GM23338 (cell line): ENCODE results near the gene RBM27. TPM values are rescaled to one million over a fixed set of nuclear protein-coding genes. Genes with fewer than 3 reads are reported as not detected.

Experiments
- ATAC-seq: fragments of 200-7000 bp; cut with Tn5 transposase; 3 replicates; pipeline ENCODE4 v1.9.1; 2020
- DNase-seq: peaks from one replicate; pipeline ENCODE4 v3.0.0-alpha.2; 2015; ENCODE audit warnings: low spot score
- H2AFZ ChIP-seq: fragments of 200-600 bp; sonication (generic); 2 replicates; pipeline ENCODE4 v1.8.0; 2016; ENCODE audit warnings: antibody characterized with exemption, mild to moderate bottlenecking, moderate library complexity
- H3F3A ChIP-seq: fragments of 200-600 bp; sonication (generic); replicated peaks from 2 replicates; pipeline ENCODE4 v1.8.0; 2017; ENCODE audit warnings: antibody characterized with exemption, mixed run types, low read depth
- H3K27ac ChIP-seq: fragments of 200-600 bp; sonication (generic); 2 replicates; pipeline ENCODE4 v1.6.1; 2016; ENCODE audit warnings: low read depth
- H3K27me3 ChIP-seq: fragments of 200-600 bp; sonication (generic); 2 replicates; pipeline ENCODE4 v1.8.0; 2016; ENCODE audit warnings: mild to moderate bottlenecking, mixed run types, moderate library complexity; ENCODE audit not compliant: insufficient read depth
- H3K36me3 ChIP-seq: fragments of 200-600 bp; sonication (generic); 2 replicates; pipeline ENCODE4 v1.8.0; 2016; ENCODE audit warnings: mild to moderate bottlenecking; ENCODE audit not compliant: insufficient read depth
- H3K4me1 ChIP-seq: fragments of 200-600 bp; sonication (generic); 2 replicates; pipeline ENCODE4 v1.8.0; 2016; ENCODE audit warnings: mild to moderate bottlenecking, moderate library complexity; ENCODE audit not compliant: insufficient read depth
- H3K4me2 ChIP-seq: fragments of 200-600 bp; sonication (generic); 2 replicates; pipeline ENCODE4 v1.7.1; 2017; ENCODE audit warnings: mixed run types
- H3K4me3 ChIP-seq: fragments of 200-600 bp; sonication (generic); 2 replicates; pipeline ENCODE4 v1.6.1; 2016; ENCODE audit warnings: mixed run types
- H3K79me2 ChIP-seq: fragments of 200-600 bp; sonication (generic); replicated peaks from 2 replicates; pipeline ENCODE4 v1.8.0; 2017; ENCODE audit warnings: mild to moderate bottlenecking; ENCODE audit not compliant: insufficient read depth
- H3K9me2 ChIP-seq: fragments of 200-600 bp; sonication (generic); 2 replicates; pipeline ENCODE4 v1.8.0; 2017; ENCODE audit not compliant: insufficient read depth
- H4K20me1 ChIP-seq: fragments of 200-600 bp; sonication (generic); replicated peaks from 2 replicates; pipeline ENCODE4 v1.8.0; 2017; ENCODE audit warnings: mild to moderate bottlenecking; ENCODE audit not compliant: insufficient read depth
- H3K27ac Mint-ChIP-seq: 2 replicates; pipeline ENCODE4 v1.8.0; 2020; ENCODE audit warnings: inconsistent platforms, mild to moderate bottlenecking, moderate library complexity, mixed read lengths
- H3K27me3 Mint-ChIP-seq: 3 replicates; pipeline ENCODE4 v1.8.0; 2022; ENCODE audit warnings: low read depth, mild to moderate bottlenecking, moderate library complexity, mixed read lengths, inconsistent platforms; ENCODE audit not compliant: insufficient read depth, poor library complexity
- H3K36me3 Mint-ChIP-seq: 3 replicates; pipeline ENCODE4 v1.8.0; 2021; ENCODE audit warnings: low read depth, mild to moderate bottlenecking, inconsistent platforms, moderate library complexity, mixed read lengths
- H3K4me1 Mint-ChIP-seq: 3 replicates; pipeline ENCODE4 v1.8.0; 2020; ENCODE audit warnings: mild to moderate bottlenecking, inconsistent platforms, mixed read lengths
- H3K4me3 Mint-ChIP-seq: 3 replicates; pipeline ENCODE4 v1.8.0; 2021; ENCODE audit warnings: moderate library complexity, mild to moderate bottlenecking, inconsistent platforms, mixed read lengths
- H3K9me3 Mint-ChIP-seq: 3 replicates; pipeline ENCODE4 v1.8.0; 2020; ENCODE audit warnings: moderate library complexity, mild to moderate bottlenecking, inconsistent platforms, mixed read lengths
- CREB1 ChIP-seq: fragments of 250-450 bp; sonication (Bioruptor Pico); IDR thresholded peaks from 2 replicates; pipeline ENCODE4 v1.5.0; 2020; ENCODE audit warnings: low read depth, mild to moderate bottlenecking, moderate library complexity
- EZH2 ChIP-seq: fragments of 200-600 bp; sonication (generic); IDR thresholded peaks from one replicate; pipeline ENCODE4 v1.8.0; 2017; ENCODE audit warnings: antibody characterized with exemption, mild to moderate bottlenecking, low read depth; ENCODE audit not compliant: unreplicated experiment
- EZH2phosphoT487 ChIP-seq: fragments of 200-600 bp; sonication (generic); IDR thresholded peaks from one replicate; pipeline ENCODE4 v1.8.1; 2018; ENCODE audit warnings: antibody characterized with exemption; ENCODE audit not compliant: unreplicated experiment
- JUNB ChIP-seq: IDR thresholded peaks from one replicate; pipeline ENCODE4 v1.6.1; 2016; ENCODE audit warnings: antibody characterized with exemption; ENCODE audit not compliant: unreplicated experiment
- NANOG ChIP-seq: IDR thresholded peaks from 2 replicates; pipeline ENCODE4 v1.6.1; 2016; ENCODE audit warnings: antibody characterized with exemption, borderline replicate concordance
- POLR2AphosphoS5 ChIP-seq: IDR thresholded peaks from 2 replicates; pipeline ENCODE4 v1.6.1; 2016; ENCODE audit warnings: antibody characterized with exemption, low read depth
- STAT1 ChIP-seq: IDR thresholded peaks from one replicate; pipeline ENCODE4 v1.6.1; 2016; ENCODE audit warnings: antibody characterized with exemption; ENCODE audit not compliant: unreplicated experiment
- ZNF114 ChIP-seq: fragments of 250-450 bp; sonication (Bioruptor Pico); IDR thresholded peaks from 2 replicates; pipeline ENCODE4 v1.5.0; 2020; ENCODE audit warnings: mild to moderate bottlenecking, moderate library complexity
- ZNF331 ChIP-seq: fragments of 250-450 bp; sonication (Bioruptor Pico); IDR thresholded peaks from 2 replicates; pipeline ENCODE4 v1.5.0; 2020; ENCODE audit warnings: low read depth, mild to moderate bottlenecking, moderate library complexity
- polyA plus RNA-seq: library from polyadenylated mRNA; unstranded; fragments of >200 nt; fragmentation: Nextera tagmentation; extraction: Ambion mirVana; gene quantifications from 2 replicates; pipeline ENCODE4 v1.2.1, GENCODE V29; 2016
- total RNA-seq: library from RNA; depleted of rRNA; stranded (reverse); fragments of >200 nt; shearing (Covaris generic); gene quantifications from 2 replicates; pipeline ENCODE4 v1.2.3, GENCODE V29; 2014
- TF ChIP-seq, protein P1 (sequence below), 2 experiments: fragments of 200-600 bp in 1 of 2; sonication (generic) in 1 of 2; conservative IDR thresholded peaks; 2 replicates each; pipeline versions ENCODE4 v1.5.1 to v1.6.1; 2016 to 2017; ENCODE audit warnings: antibody characterized with exemption in 2 of 2, low read depth in 2 of 2, mild to moderate bottlenecking in 2 of 2, moderate library complexity in 1 of 2
- TF ChIP-seq, protein P2 (sequence below): IDR thresholded peaks from one replicate; pipeline ENCODE4 v1.6.1; 2018; ENCODE audit warnings: antibody characterized with exemption; ENCODE audit not compliant: unreplicated experiment
- TF ChIP-seq, protein P3 (sequence below): fragments of 250-450 bp; sonication (Bioruptor Pico); IDR thresholded peaks from 2 replicates; pipeline ENCODE4 v1.5.0; 2020; ENCODE audit warnings: mild to moderate bottlenecking, moderate library complexity
- TF ChIP-seq, protein P4 (sequence below): IDR thresholded peaks from 2 replicates; pipeline ENCODE4 v1.6.1; 2016; ENCODE audit warnings: antibody characterized with exemption

RBM27 gene
- total and polyA plus RNA-seq, 2 experiments from 2014 or later = 22.4 to 59.5 TPM

DNA sequence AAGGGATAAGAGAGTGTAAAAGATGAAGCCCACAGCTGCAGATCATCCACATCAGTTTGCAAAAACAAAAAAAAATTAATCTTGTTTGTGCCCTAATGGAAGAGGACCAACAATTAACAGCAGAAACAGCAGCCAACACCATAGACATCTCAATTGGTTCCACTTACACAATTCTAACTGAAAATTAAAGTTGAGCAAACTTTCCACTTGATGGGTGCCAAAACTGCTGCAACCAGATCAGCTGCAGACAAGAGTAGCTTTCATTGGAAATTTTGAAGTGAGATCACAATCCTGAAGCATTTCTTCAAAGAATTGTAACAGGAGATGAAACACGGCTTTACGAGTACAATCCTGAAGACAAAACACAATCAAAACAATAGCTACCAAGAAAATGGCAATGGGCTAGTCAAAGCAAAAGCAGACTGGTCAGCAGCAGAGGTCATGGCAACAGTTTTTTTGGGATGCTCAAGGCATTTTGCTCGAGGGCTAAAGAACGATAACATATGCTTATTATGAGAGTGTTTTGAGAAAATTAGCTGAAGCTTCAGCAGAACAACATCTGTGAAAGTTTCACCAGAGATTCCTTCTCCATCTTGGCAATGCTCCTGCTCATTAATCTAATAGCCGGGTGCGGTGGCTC lies 4.1 kb upstream of the RBM27 start:
- Mint-ChIP-seq H3K4me1 (peaks cover 8% of the 10 kb centered on the region), H3K4me3 (no peak overlapping the region), H3K27me3 (no peaks in the 10 kb centered on the region), H3K36me3 (no peaks in the 10 kb centered on the region), H3K27ac (no peak overlapping the region), H3K9me3 (no peaks in the 10 kb centered on the region)
- no peaks in the 10 kb centered on the region for H3F3A ChIP-seq
- peaks cover 4% of the 10 kb centered on the region; the same call in 1 of the 2 replicates for H3K9me2 ChIP-seq
- TF ChIP-seq EZH2phosphoT487 = no peak
- no peak for TF ChIP-seq ZNF331 (CRISPR knock-in tag)
- TF ChIP-seq, protein P1, sequence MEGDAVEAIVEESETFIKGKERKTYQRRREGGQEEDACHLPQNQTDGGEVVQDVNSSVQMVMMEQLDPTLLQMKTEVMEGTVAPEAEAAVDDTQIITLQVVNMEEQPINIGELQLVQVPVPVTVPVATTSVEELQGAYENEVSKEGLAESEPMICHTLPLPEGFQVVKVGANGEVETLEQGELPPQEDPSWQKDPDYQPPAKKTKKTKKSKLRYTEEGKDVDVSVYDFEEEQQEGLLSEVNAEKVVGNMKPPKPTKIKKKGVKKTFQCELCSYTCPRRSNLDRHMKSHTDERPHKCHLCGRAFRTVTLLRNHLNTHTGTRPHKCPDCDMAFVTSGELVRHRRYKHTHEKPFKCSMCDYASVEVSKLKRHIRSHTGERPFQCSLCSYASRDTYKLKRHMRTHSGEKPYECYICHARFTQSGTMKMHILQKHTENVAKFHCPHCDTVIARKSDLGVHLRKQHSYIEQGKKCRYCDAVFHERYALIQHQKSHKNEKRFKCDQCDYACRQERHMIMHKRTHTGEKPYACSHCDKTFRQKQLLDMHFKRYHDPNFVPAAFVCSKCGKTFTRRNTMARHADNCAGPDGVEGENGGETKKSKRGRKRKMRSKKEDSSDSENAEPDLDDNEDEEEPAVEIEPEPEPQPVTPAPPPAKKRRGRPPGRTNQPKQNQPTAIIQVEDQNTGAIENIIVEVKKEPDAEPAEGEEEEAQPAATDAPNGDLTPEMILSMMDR (conservative IDR thresholded peaks at IDR 0.05; ENCODE audit: low read depth in 2 of 2) = no peak
- TF ChIP-seq POLR2AphosphoS5 = no peak
- TF ChIP-seq STAT1 = no peak
- no peak for TF ChIP-seq EZH2
- no peak for TF ChIP-seq JUNB
- TF ChIP-seq CREB1 (CRISPR knock-in tag) = no peak
- no peak for TF ChIP-seq NANOG
- TF ChIP-seq, protein P2, sequence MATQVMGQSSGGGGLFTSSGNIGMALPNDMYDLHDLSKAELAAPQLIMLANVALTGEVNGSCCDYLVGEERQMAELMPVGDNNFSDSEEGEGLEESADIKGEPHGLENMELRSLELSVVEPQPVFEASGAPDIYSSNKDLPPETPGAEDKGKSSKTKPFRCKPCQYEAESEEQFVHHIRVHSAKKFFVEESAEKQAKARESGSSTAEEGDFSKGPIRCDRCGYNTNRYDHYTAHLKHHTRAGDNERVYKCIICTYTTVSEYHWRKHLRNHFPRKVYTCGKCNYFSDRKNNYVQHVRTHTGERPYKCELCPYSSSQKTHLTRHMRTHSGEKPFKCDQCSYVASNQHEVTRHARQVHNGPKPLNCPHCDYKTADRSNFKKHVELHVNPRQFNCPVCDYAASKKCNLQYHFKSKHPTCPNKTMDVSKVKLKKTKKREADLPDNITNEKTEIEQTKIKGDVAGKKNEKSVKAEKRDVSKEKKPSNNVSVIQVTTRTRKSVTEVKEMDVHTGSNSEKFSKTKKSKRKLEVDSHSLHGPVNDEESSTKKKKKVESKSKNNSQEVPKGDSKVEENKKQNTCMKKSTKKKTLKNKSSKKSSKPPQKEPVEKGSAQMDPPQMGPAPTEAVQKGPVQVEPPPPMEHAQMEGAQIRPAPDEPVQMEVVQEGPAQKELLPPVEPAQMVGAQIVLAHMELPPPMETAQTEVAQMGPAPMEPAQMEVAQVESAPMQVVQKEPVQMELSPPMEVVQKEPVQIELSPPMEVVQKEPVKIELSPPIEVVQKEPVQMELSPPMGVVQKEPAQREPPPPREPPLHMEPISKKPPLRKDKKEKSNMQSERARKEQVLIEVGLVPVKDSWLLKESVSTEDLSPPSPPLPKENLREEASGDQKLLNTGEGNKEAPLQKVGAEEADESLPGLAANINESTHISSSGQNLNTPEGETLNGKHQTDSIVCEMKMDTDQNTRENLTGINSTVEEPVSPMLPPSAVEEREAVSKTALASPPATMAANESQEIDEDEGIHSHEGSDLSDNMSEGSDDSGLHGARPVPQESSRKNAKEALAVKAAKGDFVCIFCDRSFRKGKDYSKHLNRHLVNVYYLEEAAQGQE = no peak
- TF ChIP-seq, protein P3, sequence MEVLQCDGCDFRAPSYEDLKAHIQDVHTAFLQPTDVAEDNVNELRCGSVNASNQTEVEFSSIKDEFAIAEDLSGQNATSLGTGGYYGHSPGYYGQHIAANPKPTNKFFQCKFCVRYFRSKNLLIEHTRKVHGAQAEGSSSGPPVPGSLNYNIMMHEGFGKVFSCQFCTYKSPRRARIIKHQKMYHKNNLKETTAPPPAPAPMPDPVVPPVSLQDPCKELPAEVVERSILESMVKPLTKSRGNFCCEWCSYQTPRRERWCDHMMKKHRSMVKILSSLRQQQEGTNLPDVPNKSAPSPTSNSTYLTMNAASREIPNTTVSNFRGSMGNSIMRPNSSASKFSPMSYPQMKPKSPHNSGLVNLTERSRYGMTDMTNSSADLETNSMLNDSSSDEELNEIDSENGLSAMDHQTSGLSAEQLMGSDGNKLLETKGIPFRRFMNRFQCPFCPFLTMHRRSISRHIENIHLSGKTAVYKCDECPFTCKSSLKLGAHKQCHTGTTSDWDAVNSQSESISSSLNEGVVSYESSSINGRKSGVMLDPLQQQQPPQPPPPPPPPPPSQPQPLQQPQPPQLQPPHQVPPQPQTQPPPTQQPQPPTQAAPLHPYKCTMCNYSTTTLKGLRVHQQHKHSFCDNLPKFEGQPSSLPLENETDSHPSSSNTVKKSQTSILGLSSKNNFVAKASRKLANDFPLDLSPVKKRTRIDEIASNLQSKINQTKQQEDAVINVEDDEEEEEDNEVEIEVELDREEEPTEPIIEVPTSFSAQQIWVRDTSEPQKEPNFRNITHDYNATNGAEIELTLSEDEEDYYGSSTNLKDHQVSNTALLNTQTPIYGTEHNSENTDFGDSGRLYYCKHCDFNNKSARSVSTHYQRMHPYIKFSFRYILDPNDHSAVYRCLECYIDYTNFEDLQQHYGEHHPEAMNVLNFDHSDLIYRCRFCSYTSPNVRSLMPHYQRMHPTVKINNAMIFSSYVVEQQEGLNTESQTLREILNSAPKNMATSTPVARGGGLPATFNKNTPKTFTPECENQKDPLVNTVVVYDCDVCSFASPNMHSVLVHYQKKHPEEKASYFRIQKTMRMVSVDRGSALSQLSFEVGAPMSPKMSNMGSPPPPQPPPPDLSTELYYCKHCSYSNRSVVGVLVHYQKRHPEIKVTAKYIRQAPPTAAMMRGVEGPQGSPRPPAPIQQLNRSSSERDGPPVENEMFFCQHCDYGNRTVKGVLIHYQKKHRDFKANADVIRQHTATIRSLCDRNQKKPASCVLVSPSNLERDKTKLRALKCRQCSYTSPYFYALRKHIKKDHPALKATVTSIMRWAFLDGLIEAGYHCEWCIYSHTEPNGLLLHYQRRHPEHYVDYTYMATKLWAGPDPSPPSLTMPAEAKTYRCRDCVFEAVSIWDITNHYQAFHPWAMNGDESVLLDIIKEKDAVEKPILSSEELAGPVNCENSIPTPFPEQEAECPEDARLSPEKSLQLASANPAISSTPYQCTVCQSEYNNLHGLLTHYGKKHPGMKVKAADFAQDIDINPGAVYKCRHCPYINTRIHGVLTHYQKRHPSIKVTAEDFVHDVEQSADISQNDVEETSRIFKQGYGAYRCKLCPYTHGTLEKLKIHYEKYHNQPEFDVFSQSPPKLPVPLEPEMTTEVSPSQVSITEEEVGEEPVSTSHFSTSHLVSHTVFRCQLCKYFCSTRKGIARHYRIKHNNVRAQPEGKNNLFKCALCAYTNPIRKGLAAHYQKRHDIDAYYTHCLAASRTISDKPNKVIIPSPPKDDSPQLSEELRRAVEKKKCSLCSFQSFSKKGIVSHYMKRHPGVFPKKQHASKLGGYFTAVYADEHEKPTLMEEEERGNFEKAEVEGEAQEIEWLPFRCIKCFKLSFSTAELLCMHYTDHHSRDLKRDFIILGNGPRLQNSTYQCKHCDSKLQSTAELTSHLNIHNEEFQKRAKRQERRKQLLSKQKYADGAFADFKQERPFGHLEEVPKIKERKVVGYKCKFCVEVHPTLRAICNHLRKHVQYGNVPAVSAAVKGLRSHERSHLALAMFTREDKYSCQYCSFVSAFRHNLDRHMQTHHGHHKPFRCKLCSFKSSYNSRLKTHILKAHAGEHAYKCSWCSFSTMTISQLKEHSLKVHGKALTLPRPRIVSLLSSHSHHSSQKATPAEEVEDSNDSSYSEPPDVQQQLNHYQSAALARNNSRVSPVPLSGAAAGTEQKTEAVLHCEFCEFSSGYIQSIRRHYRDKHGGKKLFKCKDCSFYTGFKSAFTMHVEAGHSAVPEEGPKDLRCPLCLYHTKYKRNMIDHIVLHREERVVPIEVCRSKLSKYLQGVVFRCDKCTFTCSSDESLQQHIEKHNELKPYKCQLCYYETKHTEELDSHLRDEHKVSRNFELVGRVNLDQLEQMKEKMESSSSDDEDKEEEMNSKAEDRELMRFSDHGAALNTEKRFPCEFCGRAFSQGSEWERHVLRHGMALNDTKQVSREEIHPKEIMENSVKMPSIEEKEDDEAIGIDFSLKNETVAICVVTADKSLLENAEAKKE (CRISPR knock-in tag) = no peak
- TF ChIP-seq ZNF114 = no peak
- TF ChIP-seq, protein P4, sequence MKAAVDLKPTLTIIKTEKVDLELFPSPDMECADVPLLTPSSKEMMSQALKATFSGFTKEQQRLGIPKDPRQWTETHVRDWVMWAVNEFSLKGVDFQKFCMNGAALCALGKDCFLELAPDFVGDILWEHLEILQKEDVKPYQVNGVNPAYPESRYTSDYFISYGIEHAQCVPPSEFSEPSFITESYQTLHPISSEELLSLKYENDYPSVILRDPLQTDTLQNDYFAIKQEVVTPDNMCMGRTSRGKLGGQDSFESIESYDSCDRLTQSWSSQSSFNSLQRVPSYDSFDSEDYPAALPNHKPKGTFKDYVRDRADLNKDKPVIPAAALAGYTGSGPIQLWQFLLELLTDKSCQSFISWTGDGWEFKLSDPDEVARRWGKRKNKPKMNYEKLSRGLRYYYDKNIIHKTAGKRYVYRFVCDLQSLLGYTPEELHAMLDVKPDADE = no peak
- H4K20me1 ChIP-seq = no peaks in the 10 kb centered on the region
- ATAC-seq (no peak), DNase-seq (no peak)
- H2AFZ ChIP-seq = no peak overlapping the region
- no peak overlapping the region for H3K27ac ChIP-seq
- no peaks in the 10 kb centered on the region for H3K36me3 ChIP-seq
- peaks cover 6% of the 10 kb centered on the region for H3K79me2 ChIP-seq
- peaks cover 8% of the 10 kb centered on the region for H3K4me1 ChIP-seq
- no peaks in the 10 kb centered on the region for H3K27me3 ChIP-seq
- no peak overlapping the region for H3K4me3 ChIP-seq
- H3K4me2 ChIP-seq = no peak overlapping the region
